Measurements from ENCODE around the gene TEPSIN.

DNA sequence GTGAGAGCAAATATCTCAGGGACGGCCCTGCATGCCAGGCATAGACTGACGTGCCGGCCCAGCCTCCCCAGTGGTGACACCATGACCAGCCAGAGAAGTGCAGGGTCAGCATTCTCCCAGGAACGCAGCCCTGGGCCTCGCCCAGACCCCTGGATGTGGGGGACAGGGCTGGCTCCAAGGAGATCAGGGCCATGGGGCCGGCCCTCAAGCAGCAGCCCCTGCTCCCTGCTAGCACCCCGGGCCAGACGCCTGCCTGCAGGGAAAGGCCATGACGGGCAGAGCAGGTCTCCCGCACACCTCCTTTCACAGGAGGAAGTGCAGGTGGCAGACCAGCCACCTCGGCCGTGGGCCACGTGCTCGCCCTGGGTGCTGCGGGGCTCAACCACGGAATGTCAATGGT lies 9.8 kb upstream of the TEPSIN start:
- no peak for TF ChIP-seq POLR2A (IDR thresholded peaks at IDR 0.05)
- TF ChIP-seq, protein P1, sequence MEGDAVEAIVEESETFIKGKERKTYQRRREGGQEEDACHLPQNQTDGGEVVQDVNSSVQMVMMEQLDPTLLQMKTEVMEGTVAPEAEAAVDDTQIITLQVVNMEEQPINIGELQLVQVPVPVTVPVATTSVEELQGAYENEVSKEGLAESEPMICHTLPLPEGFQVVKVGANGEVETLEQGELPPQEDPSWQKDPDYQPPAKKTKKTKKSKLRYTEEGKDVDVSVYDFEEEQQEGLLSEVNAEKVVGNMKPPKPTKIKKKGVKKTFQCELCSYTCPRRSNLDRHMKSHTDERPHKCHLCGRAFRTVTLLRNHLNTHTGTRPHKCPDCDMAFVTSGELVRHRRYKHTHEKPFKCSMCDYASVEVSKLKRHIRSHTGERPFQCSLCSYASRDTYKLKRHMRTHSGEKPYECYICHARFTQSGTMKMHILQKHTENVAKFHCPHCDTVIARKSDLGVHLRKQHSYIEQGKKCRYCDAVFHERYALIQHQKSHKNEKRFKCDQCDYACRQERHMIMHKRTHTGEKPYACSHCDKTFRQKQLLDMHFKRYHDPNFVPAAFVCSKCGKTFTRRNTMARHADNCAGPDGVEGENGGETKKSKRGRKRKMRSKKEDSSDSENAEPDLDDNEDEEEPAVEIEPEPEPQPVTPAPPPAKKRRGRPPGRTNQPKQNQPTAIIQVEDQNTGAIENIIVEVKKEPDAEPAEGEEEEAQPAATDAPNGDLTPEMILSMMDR (IDR thresholded peaks at IDR 0.05) = no peak
- TF ChIP-seq EP300 (IDR thresholded peaks at IDR 0.05) = no peak

Measured in ovary (tissue), 3 donors.